NCI-H524 (cell line): ENCODE data around the gene USP40.

Source experiments
- DNase-seq, 2 experiments: peaks; one replicate each; lab custom pipeline; 2025; lab: John Stamatoyannopoulos, UW

The USP40 gene

GRCh38 chr2:233443511-233444183 is 122.9 kb downstream of the USP40 start:
- DNase-seq = peak; percentile 40 to 58

DNA sequence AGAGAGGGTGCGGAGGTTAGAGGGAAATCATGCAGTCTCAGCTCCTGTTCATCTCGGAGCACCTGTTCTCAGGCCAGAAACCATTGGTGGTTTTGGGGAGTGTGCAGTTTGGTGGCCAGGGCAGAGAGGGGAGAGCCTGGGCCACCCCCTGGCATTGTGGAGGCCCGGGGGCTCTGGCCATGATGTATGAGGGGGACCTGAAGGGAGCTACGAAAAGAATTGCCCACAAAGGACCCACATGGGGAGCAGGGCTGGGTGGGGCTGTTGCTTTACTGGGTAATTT is 124.6 kb downstream of the USP40 start:
- DNase-seq = no peak

DNA sequence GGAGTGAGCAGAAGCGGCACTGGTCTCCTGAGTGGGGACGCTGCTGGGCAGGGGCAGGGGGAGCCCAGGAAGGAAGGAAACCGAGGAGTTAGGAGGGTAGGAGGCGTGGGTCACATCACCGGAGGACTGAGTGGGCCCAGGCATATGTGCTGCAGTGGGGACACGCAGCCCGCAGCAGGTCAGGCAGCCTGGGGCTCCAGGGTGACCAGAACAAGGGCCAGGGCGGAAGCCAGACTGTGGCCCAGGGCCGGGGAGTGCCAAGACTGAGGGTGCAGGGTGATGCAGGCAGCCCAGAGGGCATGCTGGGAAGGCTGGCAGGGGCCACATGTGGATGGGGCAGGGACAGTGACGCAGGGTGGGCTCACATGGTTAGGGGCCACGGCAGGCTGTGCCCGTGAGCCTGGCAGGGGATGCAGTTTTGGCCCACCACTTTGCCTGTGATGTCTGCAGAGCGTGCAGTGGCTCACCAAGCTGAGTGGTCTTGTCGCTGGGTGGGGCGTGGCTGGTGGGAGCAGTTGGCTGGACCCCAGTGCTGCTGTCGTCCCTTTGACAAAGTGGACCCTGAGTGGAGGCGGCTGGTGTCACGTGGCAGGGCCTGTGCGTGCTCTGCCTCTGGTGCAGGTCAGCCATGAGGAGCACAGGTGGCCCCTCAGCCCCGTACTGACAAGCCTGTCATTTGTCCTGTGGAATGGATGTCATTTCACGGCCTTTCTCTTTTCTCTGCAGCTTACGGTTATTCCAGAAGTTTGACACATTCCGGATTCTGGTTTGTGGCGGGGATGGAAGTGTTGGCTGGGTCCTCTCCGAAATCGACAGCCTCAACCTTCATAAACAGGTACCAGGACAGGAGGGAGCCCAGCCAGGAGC is 125.2 kb downstream of the USP40 start:
- DNase-seq = no peak

- no peak for DNase-seq
Observed at GRCh38 chr2:233440714-233441113, 125.9 kb downstream of the USP40 start.

DNA sequence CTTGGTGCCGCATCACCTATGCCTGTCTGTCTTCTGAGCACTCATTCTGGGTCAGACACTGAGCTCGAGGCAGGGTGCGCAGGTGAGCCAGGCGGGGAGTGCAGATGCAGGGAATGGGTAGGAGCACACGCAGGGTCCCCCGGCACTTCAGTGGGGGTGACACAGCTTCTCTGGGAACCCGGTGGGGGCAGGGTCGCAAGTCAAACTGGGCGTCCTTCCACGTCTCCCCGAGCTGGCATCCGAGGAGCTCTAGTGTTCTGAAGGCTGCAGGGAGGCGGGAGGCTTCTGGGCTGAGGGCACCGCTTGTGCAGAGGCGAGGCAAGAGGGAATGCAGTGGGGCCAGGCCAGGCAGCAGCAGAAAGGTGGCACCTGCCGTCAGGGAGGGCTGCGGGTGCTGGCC is 126.3 kb downstream of the USP40 start:
- no peak for DNase-seq

DNA sequence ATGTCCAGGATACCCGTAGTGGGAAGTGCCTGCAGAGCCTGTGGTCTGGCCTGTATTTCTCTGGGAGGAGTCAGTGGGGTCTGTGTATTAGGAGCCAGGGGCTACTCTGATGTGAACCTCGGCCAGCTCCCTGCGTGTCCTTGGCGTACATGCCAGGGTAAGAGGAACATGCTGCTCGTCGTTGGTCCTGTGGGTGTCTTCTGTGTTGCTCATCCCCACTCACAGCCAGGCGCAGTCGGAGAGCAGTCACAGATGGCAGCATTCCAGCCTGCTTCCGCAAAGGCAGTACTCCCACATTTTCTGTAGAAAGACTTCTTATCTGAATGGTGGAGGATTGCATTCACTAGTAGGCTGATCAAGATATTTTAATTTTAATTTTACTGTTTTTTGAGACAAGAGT is 127.4 kb downstream of the USP40 start:
- DNase-seq = no peak

GRCh38 chr2:233438573-233439147 is 127.9 kb downstream of the USP40 start:
- DNase-seq = no peak

DNA sequence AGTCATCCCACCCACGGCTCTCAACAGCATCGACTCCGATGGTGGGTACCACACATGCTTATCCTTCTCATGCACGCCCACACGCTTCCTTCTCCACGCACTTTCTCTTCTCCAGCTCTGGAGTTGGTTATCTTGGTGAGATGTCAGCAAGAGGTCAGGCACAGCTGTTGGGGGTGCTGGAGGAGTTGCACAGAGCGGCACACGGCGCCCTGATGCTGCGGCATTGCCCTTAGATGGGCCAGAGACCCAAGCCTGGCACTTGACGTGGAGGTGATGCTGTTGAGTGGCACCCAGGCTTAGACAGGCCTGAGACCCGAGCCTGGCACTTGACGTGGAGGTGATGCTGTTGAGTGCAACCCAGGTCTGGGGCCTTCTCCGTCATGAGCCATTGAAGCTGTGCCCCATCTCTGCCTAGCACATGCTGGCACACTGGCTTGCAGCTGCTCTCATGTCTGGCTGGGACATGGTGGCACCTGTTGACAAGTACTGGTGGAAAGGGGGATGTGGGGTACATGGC is 129.1 kb downstream of the USP40 start:
- no peak for DNase-seq

GRCh38 chr2:233436691-233437438 is 129.7 kb downstream of the USP40 start:
- no peak for DNase-seq

GRCh38 chr2:233436191-233436581 is 130.4 kb downstream of the USP40 start:
- DNase-seq = no peak

- DNase-seq = no peak
Observed at GRCh38 chr2:233435436-233436190, 131.0 kb downstream of the USP40 start.

- DNase-seq = no peak
Observed at GRCh38 chr2:233434666-233435330, 131.8 kb downstream of the USP40 start.

GRCh38 chr2:233433794-233434193 is 132.8 kb downstream of the USP40 start:
- no peak for DNase-seq

DNA sequence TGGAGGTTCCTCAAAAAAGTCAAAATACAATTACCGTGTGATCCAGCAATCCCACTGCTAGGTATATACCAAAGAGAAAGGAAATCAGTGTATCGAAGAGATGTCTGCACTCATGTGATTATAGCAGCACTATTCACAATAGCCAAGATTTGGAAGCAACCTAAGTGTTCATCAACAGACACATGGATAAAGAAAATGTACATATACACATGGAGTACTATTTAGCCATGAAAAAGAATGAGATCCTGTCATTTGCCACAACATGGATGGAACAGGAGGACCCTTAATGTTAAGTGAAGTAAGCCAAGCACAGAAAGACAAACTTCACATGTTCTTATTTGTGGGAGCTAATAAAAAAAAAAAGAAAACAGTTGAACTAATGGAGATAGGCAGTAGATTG is 133.6 kb downstream of the USP40 start:
- no peak for DNase-seq

DNA sequence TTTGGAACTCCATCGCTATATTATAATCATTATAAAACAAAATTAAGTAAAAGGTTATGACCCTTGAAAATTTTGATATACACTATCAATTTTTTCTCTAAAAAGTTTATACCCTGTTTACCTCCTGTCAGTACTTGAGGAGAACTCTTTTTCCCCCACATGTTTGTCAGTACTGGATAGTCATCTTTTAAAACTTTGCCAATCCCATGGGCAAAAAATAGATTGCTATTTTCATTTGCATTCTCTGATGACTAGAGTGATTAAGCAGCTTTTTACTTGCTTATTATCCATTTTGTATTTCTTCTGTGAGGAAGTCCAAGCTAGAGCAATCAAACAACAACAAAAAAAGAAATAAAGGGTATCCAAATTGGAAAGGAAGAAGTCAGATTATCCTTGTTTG is 135.9 kb downstream of the USP40 start:
- DNase-seq = no peak

- DNase-seq = no peak
Observed at GRCh38 chr2:233430081-233430480, 136.5 kb downstream of the USP40 start.

DNA sequence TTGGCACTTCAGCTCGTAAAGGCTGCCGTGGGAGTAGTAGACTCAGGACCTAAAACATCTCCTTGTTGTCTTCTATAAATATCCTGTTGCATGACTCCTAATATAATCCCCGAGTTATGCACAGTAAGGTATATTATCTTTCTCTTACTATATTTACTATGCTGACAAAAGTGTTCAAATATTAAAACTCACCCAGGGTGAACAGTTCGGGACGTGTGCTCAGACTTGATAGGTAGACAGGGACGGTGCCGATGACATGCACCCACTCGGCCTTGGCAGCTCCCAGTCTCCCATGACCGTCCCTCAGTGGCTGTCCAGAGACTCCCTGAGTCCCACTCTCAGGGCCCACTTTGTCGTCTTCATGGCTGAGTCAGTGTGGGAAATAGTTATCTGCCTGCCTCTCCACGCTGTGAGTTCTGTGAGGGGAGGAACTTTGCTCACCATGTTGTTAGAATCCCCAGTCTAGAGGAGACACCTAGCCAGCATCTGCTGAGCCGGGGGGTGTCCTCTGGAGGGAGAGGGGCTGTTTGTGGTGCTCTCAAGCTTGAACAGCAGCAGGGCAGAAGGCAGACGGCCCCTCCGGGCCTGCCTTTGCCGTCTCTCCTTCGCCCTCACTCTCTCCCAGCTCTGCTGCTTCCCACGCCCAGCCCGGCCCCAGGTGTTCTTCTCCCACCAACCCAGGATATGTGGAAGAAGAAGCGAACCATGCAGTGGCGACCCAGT is 137.2 kb downstream of the USP40 start:
- no peak for DNase-seq

GRCh38 chr2:233428438-233428837 is 138.1 kb downstream of the USP40 start:
- DNase-seq = no peak

GRCh38 chr2:233428008-233428407 is 138.6 kb downstream of the USP40 start:
- DNase-seq = no peak

DNA sequence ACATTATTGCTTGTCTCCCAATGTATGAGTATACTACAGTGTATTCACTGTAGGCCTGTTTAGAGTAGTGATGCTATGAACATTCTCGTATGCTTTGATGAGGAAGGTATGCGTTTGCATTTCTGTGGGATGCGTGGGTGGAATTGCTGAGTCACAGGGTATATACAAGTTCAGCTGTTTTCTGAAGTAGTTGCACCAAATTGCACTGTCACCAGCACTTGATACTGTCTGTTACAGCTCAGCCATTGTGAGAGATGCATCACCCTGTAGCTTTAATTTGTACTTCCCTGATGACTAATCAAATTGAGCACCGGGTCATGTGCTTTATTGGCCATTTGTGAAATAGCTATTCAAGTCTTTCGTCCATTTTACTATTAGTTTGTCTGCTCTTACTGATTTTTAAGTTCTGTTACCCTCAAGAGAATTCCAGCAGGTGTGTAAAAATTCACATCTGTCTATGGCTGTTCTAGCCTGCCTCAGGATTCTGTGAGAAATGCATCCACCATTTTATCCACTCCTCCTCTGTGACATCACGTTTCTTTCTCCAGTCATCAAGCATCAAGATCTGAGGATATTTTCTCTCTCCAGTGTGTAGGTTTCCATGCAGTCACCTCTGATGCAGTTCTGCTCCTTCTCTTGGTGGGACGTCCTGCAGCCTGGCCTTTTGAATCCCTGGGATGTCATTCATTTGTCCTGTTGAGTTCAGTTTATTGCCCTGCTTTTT is 139.8 kb downstream of the USP40 start:
- no peak for DNase-seq
